NCI-H1930 (cell line): ENCODE measurements around the gene ARMC2.
A peak's percentile ranks its signal among the peaks of the same experiment; 100 is the strongest.

Experiments
- DNase-seq, 2 experiments: peaks; one replicate each; lab custom pipeline; 2025; lab: John Stamatoyannopoulos, UW

Gene ARMC2

GRCh38 chr6:108988296-108988695 is 140.1 kb downstream of the ARMC2 start:
- no peak for DNase-seq

- DNase-seq = no peak
These were observed 140.5 kb downstream of the ARMC2 start for GRCh38 chr6:108988765-108989164.

GRCh38 chr6:108989700-108990099 is 141.5 kb downstream of the ARMC2 start:
- DNase-seq = no peak

- no peak for DNase-seq
These were observed 145.7 kb downstream of the ARMC2 start for GRCh38 chr6:108993876-108994275.

GRCh38 chr6:108995296-108995695 is 147.1 kb downstream of the ARMC2 start:
- DNase-seq = no peak

GRCh38 chr6:108996208-108996607 is 148.0 kb downstream of the ARMC2 start:
- no peak for DNase-seq

GRCh38 chr6:108998485-108998884 is 150.3 kb downstream of the ARMC2 start:
- DNase-seq = no peak

- DNase-seq = no peak
These were observed 151.2 kb downstream of the ARMC2 start for GRCh38 chr6:108999428-108999827.

- no peak for DNase-seq
These were observed 152.1 kb downstream of the ARMC2 start for GRCh38 chr6:109000289-109000688.

GRCh38 chr6:109001291-109001894 is 153.2 kb downstream of the ARMC2 start:
- DNase-seq = no peak

- no peak for DNase-seq
These were observed 154.0 kb downstream of the ARMC2 start for GRCh38 chr6:109002051-109002697.

GRCh38 chr6:109002882-109003281 is 154.7 kb downstream of the ARMC2 start:
- no peak for DNase-seq

- DNase-seq = no peak
These were observed 158.6 kb downstream of the ARMC2 start for GRCh38 chr6:109006818-109007217.

- no peak for DNase-seq
These were observed 159.3 kb downstream of the ARMC2 start for GRCh38 chr6:109007521-109007920.

GRCh38 chr6:109008054-109008453 is 159.8 kb downstream of the ARMC2 start:
- no peak for DNase-seq

- peak in 1 of 2 experiments; percentile 45 for DNase-seq
These were observed 160.5 kb downstream of the ARMC2 start for GRCh38 chr6:109008537-109009235.

GRCh38 chr6:109009236-109009961 is 161.2 kb downstream of the ARMC2 start:
- DNase-seq = peak; percentile 78 to 84

- DNase-seq = no peak
These were observed 161.9 kb downstream of the ARMC2 start for GRCh38 chr6:109009962-109010704.

GRCh38 chr6:109010705-109011102 is 162.5 kb downstream of the ARMC2 start:
- peak in 1 of 2 experiments; percentile 38 for DNase-seq

GRCh38 chr6:109013656-109014305 is 165.6 kb downstream of the ARMC2 start:
- no peak for DNase-seq

- DNase-seq = no peak
These were observed 166.4 kb downstream of the ARMC2 start for GRCh38 chr6:109014606-109015005.
